Nucleus accumbens (tissue), 56 donors: ENCODE measurements around the gene TAS2R19.

ENCODE experiments used
- DNase-seq, 56 donors: peaks; one replicate each; lab custom pipeline; 2025; lab: John Stamatoyannopoulos, UW

TAS2R19 gene

DNA sequence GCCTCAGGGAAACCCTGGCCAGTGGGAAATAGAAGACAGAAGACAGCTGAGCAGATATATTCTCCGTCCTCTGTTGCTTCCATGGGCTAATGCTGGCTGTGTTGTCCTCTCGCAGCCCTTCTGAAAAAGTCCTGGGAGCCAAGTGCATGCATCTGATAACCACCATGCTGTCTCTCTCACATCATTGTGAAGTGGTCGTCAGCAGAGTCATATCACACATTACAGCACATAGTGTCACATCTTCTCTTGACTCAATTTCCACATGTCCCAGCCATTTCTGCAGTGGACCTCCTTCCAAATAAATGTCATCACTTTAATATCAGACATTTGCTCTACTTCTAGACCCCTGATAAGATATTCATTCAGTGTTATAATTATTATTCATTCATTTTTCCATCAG, 28.1 kb downstream of the TAS2R19 start:
- DNase-seq, result no peak

DNA sequence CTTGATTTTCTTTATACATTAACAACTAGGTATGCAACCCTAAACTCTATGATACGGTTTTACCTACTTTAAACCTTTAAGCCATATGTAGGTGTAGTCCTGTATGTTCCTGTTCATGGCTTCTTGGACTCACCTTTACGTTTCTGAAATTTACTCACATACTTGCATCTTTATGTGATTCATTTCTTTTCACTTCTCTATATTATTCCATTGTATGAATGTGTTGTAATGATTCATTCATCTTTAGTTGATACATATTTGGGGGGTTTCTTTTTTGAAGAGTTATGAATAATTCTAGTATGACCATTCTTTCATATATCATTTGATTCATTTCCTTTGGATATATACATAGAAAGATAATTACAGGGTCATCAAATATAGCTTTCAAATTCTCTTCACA, 33.3 kb downstream of the TAS2R19 start:
- no peak for DNase-seq

DNA sequence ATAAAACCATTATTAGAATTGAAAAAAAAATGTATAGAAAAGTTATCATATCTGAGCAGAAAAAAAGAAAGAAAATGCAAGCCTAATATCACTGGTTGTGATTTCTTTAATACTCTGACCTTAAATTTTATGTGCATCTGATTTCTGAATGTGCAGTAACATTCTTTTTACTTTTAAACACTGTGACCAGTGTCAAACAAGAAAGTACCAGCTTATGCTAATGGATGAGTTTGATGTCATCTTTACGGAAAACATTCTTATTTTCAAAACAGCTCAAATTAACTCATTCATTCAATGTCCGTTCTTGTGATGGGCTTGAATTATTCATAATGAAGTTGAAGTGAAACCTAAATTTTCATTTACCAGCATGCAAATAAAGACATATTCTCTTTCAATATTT, 35.6 kb downstream of the TAS2R19 start, which contains the start of gene TAS2R50:
Gene TAS2R50 (minus strand): TSS at position 101 of the 400 bp plus-strand sequence. CDS start 52 bp downstream, at position 49.
- DNase-seq, result no peak

DNA sequence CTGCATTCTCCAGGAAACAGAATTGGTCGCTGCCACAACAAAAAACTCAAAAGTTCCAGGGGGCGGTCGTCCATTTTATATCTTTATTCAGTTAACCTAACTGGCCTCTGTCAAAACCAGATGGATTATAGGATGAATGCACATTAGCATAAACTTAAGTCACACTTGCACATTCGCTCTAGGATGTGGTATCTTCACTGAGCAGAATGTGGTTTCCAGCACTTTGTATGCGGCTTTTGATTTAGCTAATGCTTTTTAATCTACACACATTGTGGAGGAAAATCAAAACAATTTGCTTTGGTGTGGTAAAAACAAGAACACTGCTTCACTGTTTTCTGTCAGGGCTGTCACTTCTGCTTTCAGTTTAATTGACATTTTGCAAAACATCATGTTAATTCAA, 40.2 kb downstream of the TAS2R19 start:
- DNase-seq, result no peak

DNA sequence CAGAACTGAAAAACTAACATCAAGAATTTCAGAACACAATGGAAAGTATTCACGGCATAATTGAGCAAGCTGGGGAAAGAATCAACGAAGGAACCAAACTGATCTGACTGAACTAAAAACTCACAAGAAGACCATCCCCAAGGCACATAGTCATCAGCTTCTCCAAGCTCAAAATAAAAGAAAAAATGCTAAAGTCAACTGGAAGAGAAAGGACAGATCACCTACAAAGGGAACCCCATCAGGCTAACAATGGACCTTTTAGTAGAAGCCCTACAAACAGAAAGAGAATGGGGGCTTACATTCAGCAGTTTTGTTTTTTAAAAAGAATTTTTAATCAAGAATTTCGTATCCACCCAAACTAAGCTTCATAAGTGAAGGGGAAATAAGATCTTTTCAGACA, 47.5 kb downstream of the TAS2R19 start:
- DNase-seq, result no peak
